Keratinocyte (primary cell): Measurements from ENCODE around the gene CCDC146.

Experiments used
- CTCF ChIP-seq, 3 experiments: IDR thresholded peaks in 1 of 3; conservative IDR thresholded peaks in 1 of 3; optimal IDR thresholded peaks in 1 of 3; 2 replicates in 2 of 3; 3 replicates in 1 of 3; pipeline versions ENCODE3 to v1.5.1; 2011; ENCODE audit warnings: low read length in 3 of 3, mild to moderate bottlenecking in 3 of 3, moderate library complexity in 2 of 3, control low read depth in 1 of 3, inconsistent platforms in 1 of 3; ENCODE audit not compliant: insufficient read depth in 2 of 3; ENCODE audit errors: extremely low read depth in 1 of 3
- EZH2 ChIP-seq: IDR thresholded peaks from one replicate; pipeline ENCODE4 v1.6.1; 2012; ENCODE audit warnings: inconsistent platforms, mild to moderate bottlenecking, low read length, moderate library complexity

- TF ChIP-seq CTCF (optimal IDR thresholded peaks at IDR 0.05 in 1 of 3, IDR thresholded peaks at IDR 0.05 in 1 of 3, conservative IDR thresholded peaks at IDR 0.05 in 1 of 3; ENCODE audit: extremely low read depth in 1 of 3, insufficient read depth in 2 of 3, low read length in 3 of 3) (no peak), EZH2 (no peak)
These were observed 207.9 kb downstream of the CCDC146 start for GRCh38 chr7:77330169-77330882.
